Tibial artery (tissue), 4 donors: ENCODE results near the gene SLC6A2.

Source experiments
- DNase-seq, 2 donors: peaks; one replicate each; pipeline ENCODE4 v3.0.0-alpha.2; 2019
- H3K27ac ChIP-seq, 2 donors: fragments of 200-600 bp; sonication (generic) in 1 of 2; 1 replicate in 1 of 2; 2 replicates in 1 of 2; pipeline ENCODE4 v1.5.1; 2018 to 2019; ENCODE audit warnings: mild to moderate bottlenecking in 1 of 2
- H3K27me3 ChIP-seq, 2 donors: fragments of 200-600 bp; sonication (generic) in 1 of 2; one replicate each; pipeline versions ENCODE4 v1.5.1 to v1.6.0; 2016 to 2019
- H3K36me3 ChIP-seq, 3 donors: fragments of 200-600 bp; sonication (generic) in 2 of 3; one replicate each; pipeline ENCODE4 v1.5.1; 2016 to 2019; ENCODE audit warnings: mild to moderate bottlenecking in 2 of 3
- H3K4me1 ChIP-seq, 4 donors: fragments of 200-600 bp; sonication (generic) in 2 of 4; 1 replicate in 3 of 4; 2 replicates in 1 of 4; pipeline ENCODE4 v1.5.1; 2016 to 2019
- H3K4me3 ChIP-seq, 2 donors: fragments of 200-600 bp; sonication (generic) in 1 of 2; 1 replicate in 1 of 2; 2 replicates in 1 of 2; pipeline ENCODE4 v1.5.1; 2018 to 2019; ENCODE audit warnings: mild to moderate bottlenecking in 2 of 2
- H3K9me3 ChIP-seq, 3 donors: fragments of 200-600 bp; sonication (generic) in 1 of 3; one replicate each; pipeline ENCODE4 v1.5.1; 2016 to 2019
- intact Hi-C: fragments of 100-400 bp; cut with DNase I; formaldehyde crosslinking; loops from one replicate; pipeline ENCODE4 v1.15.0; 2023; ENCODE audit warnings: low total_unique reads
- TF ChIP-seq, protein P1 (sequence below), 2 experiments: fragments of 200-600 bp in 1 of 2; fragments of 450-650 bp in 1 of 2; IDR thresholded peaks; one replicate each; pipeline ENCODE4 v1.5.1; 2017 to 2019; ENCODE audit warnings: antibody characterized with exemption in 2 of 2, mild to moderate bottlenecking in 1 of 2, moderate library complexity in 1 of 2

SLC6A2 gene

GRCh38 chr16:55657616-55658015, 1.8 kb downstream of the SLC6A2 start:
- peaks cover 0 to 54% of the 10 kb centered on the region in 2 donors for H3K27me3 ChIP-seq
- no peak for DNase-seq
- no peaks in the 10 kb centered on the region for H3K36me3 ChIP-seq
- intact Hi-C loops = no loop called here
- H3K9me3 ChIP-seq = no peaks in the 10 kb centered on the region
- H3K27ac ChIP-seq = no peak overlapping the region
- H3K4me3 ChIP-seq = no peak overlapping the region
- H3K4me1 ChIP-seq = peaks cover 0 to 16% (median 6%) of the 10 kb centered on the region in 4 donors
- TF ChIP-seq, protein P1, sequence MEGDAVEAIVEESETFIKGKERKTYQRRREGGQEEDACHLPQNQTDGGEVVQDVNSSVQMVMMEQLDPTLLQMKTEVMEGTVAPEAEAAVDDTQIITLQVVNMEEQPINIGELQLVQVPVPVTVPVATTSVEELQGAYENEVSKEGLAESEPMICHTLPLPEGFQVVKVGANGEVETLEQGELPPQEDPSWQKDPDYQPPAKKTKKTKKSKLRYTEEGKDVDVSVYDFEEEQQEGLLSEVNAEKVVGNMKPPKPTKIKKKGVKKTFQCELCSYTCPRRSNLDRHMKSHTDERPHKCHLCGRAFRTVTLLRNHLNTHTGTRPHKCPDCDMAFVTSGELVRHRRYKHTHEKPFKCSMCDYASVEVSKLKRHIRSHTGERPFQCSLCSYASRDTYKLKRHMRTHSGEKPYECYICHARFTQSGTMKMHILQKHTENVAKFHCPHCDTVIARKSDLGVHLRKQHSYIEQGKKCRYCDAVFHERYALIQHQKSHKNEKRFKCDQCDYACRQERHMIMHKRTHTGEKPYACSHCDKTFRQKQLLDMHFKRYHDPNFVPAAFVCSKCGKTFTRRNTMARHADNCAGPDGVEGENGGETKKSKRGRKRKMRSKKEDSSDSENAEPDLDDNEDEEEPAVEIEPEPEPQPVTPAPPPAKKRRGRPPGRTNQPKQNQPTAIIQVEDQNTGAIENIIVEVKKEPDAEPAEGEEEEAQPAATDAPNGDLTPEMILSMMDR (IDR thresholded peaks at IDR 0.05) = no peak

GRCh38 chr16:55658898-55659420, 3.2 kb downstream of the SLC6A2 start:
- TF ChIP-seq, protein P1 (IDR thresholded peaks at IDR 0.05) = no peak

DNA sequence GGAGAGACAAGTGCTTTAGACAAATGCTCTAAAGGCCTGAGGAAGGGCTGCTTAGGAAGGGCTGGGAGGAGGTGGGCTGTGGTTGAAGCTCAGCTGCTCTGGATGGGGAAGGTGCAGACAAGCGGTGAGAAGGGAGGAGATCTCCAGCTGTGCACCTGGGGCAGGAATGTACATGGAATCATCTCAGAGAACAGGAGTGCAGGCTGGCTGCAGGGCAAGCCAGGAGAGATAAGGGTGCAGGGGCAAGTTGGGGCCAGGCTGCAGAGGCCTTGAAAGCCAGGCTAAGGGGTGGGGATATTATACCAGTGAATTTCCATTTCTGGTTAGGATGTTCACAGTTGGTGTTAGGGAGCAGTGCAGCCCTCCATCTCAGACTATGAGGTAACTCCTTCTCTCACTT, 4.2 kb downstream of the SLC6A2 start:
- Histone ChIP-seq H3K36me3 (no peaks in the 10 kb centered on the region), H3K9me3 (no peaks in the 10 kb centered on the region), H3K27me3 (peaks cover 0 to 38% of the 10 kb centered on the region in 2 donors), H3K4me3 (no peak overlapping the region), H3K4me1 (peaks cover 0 to 16% (median 6%) of the 10 kb centered on the region in 4 donors), H3K27ac (no peak overlapping the region)
- TF ChIP-seq, protein P1 (IDR thresholded peaks at IDR 0.05) = no peak
- intact Hi-C loops = no loop called here
- DNase-seq = peak in 1 of 2 donors; percentile 20

More at GRCh38 chr16:55658898-55659420, 3.2 kb downstream of the SLC6A2 start:
- intact Hi-C loops = no loop called here
- H3K4me3 ChIP-seq = no peak overlapping the region
- peaks cover 0 to 49% of the 10 kb centered on the region in 2 donors for H3K27me3 ChIP-seq
- H3K27ac ChIP-seq = no peak overlapping the region
- peak in 1 of 2 donors; percentile 33 for DNase-seq
- H3K36me3 ChIP-seq = no peaks in the 10 kb centered on the region
- H3K9me3 ChIP-seq = no peaks in the 10 kb centered on the region
- peaks cover 0 to 16% (median 6%) of the 10 kb centered on the region in 4 donors for H3K4me1 ChIP-seq

GRCh38 chr16:55660828-55661227, 5.0 kb downstream of the SLC6A2 start:
- TF ChIP-seq, protein P1 (IDR thresholded peaks at IDR 0.05) = no peak
- intact Hi-C loops = no loop called here
- peak in 1 of 2 donors; percentile 11 for DNase-seq
- H3K27ac ChIP-seq = no peak overlapping the region
- H3K27me3 ChIP-seq = peaks cover 0 to 30% of the 10 kb centered on the region in 2 donors
- H3K9me3 ChIP-seq = no peaks in the 10 kb centered on the region
- no peak overlapping the region for H3K4me3 ChIP-seq
- H3K4me1 ChIP-seq = peaks cover 0 to 9% (median 5%) of the 10 kb centered on the region in 4 donors
- no peaks in the 10 kb centered on the region for H3K36me3 ChIP-seq

DNA sequence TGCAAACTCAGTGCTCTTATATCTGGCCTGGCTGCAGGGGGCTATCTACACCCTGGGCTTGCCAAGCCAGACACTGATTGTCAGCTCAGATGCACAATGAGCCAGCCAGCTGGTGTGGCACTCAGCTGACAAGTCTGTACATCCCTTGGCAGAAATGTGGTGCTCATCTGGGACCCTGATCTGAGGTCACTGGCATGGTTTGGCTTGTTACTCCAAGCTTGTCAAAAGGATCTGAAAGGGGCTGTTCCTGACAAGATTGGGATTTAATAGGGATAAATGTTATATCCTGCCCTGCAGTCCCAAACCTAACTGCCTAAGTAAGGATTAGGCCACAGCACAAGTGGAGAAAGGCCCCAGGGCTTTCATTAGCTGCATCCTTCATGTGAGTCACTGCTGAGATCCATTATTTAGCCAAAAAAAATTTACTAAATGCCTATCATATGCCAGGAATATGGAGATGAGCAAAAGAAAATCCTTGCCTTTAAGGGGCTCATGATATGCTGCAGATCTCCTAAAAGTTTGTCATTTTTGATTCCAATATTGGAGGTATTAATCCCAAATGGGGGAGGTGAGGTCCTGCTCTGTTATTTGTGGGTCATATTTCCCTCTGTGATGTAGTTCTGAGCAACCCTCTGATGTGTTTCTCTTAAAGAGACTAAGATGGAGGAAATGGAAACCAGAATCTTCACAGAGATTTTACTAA, 6.3 kb downstream of the SLC6A2 start:
- TF ChIP-seq, protein P1 (IDR thresholded peaks at IDR 0.05) = no peak
- Histone ChIP-seq H3K27ac (no peak overlapping the region), H3K27me3 (peaks cover 0 to 20% of the 10 kb centered on the region in 2 donors), H3K4me1 (no peaks in the 10 kb centered on the region), H3K4me3 (no peak overlapping the region), H3K9me3 (no peaks in the 10 kb centered on the region), H3K36me3 (no peaks in the 10 kb centered on the region)
- intact Hi-C loops = no loop called here
- peak in 1 of 2 donors; percentile 38 for DNase-seq
